Measurements from ENCODE around the gene KRTAP2-1.
"Not testable (repeated sequence)": the region's sequence is repeated elsewhere in the genome, so short reads cannot be mapped to it uniquely, and the experiment has no call there.

Gene KRTAP2-1

DNA sequence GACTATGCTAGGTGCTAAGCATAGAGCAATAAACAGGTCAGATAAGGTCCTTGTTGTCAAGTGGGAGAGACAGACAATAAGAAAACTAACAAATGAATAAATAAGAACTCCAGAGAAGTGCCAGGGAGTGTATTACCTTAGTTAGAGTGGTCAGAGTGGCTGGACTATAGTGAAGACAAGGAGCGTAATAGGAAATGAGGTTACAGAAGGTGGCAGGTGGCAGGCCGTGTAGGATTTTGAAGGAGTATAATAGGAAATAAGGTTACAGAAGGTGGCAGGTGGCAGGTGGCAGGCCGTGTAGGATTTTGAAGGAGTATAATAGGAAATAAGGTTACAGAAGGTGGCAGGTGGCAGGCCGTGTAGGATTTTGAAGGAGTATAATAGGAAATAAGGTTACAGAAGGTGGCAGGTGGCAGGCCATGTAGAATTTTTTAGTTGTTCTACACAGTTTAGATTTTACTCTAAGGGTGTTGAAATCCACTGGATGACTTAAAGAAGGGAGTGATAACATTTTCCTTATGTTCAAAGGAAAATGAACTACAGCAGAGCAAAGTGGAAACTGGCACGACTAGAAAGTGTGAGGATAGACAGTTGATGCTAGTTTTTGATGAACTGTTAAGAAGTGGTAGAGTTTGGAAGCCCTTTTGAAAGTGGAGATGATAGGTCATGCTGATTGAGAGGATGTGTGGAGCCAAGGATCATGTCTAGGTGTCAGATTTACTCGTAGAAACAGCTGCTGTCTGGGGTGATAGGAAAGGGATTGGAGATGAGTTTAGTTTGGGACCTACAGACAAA, 34.6 kb downstream of the KRTAP2-1 start:
- DNase-seq (ENCODE audit: low read depth) = no peak

DNA sequence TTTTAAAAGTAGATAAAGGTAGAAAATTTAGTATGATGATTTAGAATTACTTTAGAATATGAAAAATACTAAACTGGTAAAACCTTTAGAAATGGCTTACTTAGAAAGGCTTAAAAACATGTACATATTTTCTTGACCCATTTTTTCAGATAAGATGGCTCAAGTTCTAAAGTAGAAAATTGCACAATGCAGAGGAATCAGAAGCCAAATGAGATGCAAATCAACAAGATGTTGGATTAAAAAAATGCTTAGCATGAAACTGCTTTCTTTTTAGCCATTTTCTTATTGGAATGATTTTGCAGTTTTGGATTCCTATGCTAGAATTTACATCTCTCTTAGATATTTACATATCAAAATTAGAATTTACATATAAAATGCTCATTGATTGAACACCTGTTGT, 36.7 kb downstream of the KRTAP2-1 start:
- DNase-seq (ENCODE audit: low read depth) = peak; percentile 33

DNA sequence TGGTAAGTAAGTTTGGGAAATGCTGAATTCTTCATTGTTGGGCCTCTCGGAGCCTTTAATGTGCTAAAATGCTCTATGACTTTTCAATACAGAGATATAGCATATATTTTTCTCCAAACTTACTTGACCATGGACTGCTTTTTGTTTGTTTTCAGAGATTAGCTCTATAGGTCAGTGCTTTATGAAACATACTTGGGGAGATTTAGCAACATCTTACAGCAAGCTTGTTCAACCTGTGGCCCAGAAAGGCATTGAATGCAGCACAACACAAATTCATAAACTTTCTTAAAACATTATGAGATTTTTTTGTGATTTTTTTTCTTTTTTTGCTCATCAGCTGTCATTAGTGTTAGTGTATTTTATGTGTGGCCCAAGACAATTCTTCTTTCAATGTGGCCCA, 37.2 kb downstream of the KRTAP2-1 start:
- DNase-seq (ENCODE audit: low read depth) = no peak

- no peak for DNase-seq (ENCODE audit: low read depth)
Measured at GRCh38 chr17:41009301-41009760, 37.8 kb downstream of the KRTAP2-1 start.

DNA sequence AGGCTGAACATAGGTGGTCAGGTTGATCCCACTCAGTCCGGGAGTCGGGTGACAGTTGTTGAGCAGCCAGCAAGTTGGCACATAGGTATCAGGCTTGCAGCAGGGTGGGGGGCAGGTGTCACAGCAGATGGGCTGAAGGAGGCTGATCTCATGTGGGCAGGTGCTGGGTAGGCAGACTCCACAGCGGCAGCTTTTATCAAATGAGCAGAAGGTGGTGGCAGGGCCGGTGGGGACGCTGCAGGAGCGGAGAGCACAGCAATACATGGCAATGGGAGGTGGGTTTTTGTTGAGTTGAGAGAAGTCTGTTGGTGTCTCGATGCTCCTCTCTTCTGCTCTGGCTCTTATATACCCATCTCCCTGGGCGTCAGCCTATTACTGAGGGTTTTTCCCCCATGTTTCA, 38.3 kb downstream of the KRTAP2-1 start, which contains the start of gene KRTAP3-1:
Gene KRTAP3-1, minus strand, starts transcription at position 318 of the 400 bp plus-strand sequence. Its CDS starts 54 bp downstream, at position 264.
- no peak for DNase-seq (ENCODE audit: low read depth)

DNA sequence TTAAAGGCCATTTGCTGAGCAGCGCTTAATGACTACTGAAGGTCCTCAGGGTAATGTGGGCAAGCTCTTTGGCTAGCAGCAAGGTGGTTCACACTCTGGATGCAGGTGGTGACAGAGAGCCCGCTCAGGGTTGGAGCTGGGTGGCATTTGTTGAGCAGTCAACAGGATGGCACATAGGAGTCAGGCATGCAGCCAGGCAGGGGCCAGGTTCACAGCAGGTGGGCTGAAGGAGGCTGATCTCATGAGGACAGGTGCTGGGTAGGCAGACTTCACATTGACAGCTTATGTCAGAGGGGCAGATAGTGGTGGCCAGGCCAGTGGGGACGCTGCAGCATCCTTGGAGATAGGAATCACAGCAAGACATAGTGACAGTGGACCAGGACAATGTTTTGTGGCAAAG, 42.7 kb downstream of the KRTAP2-1 start:
- DNase-seq (ENCODE audit: low read depth) = no peak

DNA sequence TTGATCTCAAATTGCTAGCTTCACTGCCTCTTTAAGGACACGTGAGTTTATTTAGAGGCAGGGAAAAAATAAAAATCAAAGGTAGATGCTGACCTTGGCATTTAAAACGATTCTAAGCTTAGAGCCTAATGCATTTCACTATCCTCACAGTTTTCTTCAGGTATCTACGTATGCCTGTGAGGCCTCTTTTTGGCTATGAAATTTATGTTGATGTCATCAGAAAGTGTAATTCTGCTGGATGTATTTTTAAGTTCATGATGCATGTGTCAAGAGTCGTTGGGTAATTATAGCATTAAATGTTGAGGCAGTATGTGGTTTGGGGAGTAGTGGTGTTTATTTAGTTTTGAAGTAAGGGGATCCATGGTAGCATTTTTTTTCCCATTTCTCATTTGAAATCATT, 43.2 kb downstream of the KRTAP2-1 start:
- DNase-seq (ENCODE audit: low read depth) = no peak

DNA sequence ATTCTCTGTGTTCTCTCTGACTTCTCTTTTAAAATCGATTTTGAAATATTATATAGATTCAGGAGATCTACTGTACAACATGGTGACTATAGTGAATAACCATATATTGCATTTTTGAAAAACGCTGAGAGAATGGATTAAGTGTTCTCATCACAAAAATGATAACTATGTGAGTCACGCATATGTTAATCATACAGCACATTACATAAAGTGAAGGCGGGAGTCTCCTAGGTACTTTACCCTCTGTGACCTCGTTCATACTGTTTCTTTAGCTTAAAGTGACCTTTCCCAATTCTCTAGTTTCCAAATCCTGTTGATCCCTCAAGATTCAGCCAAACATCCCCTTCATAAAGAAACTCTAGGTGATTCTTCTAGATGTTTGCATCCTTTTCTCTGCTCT, 44.3 kb downstream of the KRTAP2-1 start:
- no peak for DNase-seq (ENCODE audit: low read depth)

GRCh38 chr17:41001795-41002194, 45.3 kb downstream of the KRTAP2-1 start:
- DNase-seq (ENCODE audit: low read depth) = no peak

DNA sequence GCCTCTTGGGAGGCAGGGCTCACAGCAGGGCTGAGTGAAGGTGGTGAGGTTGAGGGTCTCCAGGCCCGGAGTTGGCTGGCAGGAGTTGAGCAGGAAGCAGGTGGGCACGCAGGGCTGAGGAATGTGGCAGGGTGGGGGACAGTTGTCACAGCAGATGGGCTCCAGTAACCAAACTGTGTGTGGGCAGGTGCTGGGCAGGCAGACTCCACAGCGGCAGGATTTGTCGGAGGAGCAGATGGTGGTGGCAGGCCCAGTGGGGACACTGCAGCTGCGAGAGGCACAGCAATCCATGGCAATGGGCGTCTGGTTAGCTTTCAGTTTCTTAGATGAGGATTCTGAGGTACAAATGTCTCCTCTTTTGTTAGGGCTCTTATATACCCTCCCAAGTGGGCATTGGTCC, 47.6 kb downstream of the KRTAP2-1 start, which contains the start of gene KRTAP3-2:
Gene KRTAP3-2, minus strand, starts transcription at position 344 of the 400 bp plus-strand sequence. Its CDS starts 53 bp downstream, at position 291.
- DNase-seq (ENCODE audit: low read depth) = not testable (repeated sequence)

DNA sequence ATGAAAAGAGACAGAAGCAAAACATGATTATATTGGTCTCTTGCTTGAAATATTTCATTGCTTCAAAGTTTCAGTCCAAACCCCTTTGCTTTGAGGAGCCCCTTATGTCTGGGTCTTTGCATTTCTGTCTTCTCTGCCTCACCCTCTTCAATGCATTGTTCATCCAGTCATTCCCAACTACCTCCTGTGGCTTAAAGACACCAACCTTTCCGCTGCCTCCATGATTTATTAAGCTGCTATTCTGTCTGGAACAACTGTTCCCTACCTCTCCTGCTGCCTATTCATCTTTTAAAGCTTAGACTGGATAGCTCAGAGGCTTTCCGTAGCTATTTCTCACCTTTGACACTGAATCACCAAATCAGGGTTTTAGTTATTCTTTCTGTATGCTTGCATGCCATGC, 49.8 kb downstream of the KRTAP2-1 start:
- DNase-seq (ENCODE audit: low read depth) = no peak

DNA sequence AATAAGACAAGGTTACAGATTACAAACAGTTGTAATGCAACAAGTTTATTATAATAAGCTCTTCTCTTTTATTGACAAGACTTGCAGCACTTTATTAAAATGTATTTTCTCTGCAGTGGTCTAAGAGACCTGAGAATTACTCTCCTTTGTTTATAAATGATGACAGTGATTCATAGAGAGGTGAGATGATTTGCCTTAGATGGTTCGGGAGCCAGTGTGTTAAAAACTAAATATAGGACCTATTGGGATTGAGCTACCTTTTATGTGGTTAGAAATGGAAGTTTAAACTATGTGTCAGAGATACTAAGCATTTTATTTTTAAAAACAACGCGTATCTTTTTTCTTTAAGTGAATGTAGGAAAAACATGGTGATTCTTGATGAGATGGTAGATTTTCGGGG, 50.3 kb downstream of the KRTAP2-1 start:
- no peak for DNase-seq (ENCODE audit: low read depth)

Measured in fibroblast of gingiva (primary cell).